ENCODE measurements around the gene SCAP. TPM values are rescaled to one million over a fixed set of nuclear protein-coding genes. Genes with fewer than 3 reads are reported as not detected.
A peak's percentile ranks its signal among the peaks of the same experiment; 100 is the strongest.

The SCAP gene
- 10 to 100 TPM; 45.1 to 52.2 TPM for total RNA-seq

DNA sequence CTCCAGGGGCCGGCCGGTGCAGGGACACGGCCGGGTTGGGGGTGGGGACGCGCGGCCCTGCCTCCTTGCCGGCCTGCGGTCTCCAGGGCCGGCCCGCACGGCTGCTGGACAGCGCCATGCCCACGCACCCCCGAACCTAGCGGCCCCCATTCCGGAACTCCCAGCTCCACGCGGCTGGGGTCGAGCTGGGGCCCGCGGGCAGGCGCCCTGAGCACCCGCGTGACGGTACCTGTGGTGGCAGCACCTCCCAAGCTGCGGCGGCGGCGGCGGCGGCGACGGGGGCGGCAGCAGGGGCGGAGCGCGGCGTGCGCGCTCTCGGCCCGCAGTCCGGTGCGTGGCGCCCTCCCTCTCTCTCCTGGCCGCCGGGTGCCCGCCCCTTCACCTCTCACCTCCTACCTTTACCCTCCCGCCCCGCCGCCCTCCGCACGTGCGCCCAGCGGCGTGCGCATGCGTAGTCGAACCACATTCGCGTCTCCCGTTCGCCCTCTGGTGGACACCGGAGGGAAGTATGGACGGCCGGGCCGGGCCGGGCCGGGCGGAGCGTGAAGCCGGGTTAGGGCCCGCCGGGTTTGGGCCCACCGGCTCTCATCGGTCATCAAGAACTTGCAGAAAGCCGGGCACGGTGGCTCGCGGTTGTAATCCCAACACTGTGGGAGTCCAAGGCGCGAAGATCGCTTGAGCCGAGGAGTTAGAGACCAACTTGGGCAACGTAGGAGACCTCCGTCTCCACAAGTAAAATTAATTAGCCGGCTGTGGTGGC, at the start of gene SCAP:
TSS of gene SCAP (minus strand) at position 372 of the 760 bp plus-strand sequence. CDS start 32,948 bp downstream, outside the sequence.
- Mint-ChIP-seq H3K27me3 (no peaks in the 10 kb centered on the region), H3K4me3 (peak within 1 kb of the TSS; percentile 91), H3K36me3 (ENCODE audit: low read depth) (peaks cover 14% of the 10 kb centered on the region), H3K9me3 (no peaks in the 10 kb centered on the region), H3K27ac (peak within 1 kb of the TSS; percentile 90), H3K4me1 (ENCODE audit: low read depth) (peaks cover 31% of the 10 kb centered on the region)
- peak; percentile 95 for ATAC-seq
- intact Hi-C loops (cut with micrococcal nuclease): loop anchor here (2.0 kb wide), 1 partner anchor 55 kb away; no protein-coding TSS in a partner anchor
- POLR2A ChIA-PET: interaction anchor here (0.7 to 3.1 kb wide), 13 partner anchors 10 to 824 kb away, joined by 3 to 16 read pairs (median 4); partner anchors contain the start of genes ELP6 and PTPN23
- peak; percentile 99 for TF ChIP-seq CTCF (IDR thresholded peaks at IDR 0.05)
- CTCF ChIA-PET: interaction anchor here (0.7 to 4.5 kb wide), 21 partner anchors 9 to 350 kb away, joined by 3 to 99 read pairs (median 4); no protein-coding TSS in a partner anchor
- peak; percentile 95 for DNase-seq

GRCh38 chr3:47523310-47524073, 47.8 kb upstream of the SCAP start:
- DNase-seq (no peak), ATAC-seq (no peak)
- intact Hi-C loops (cut with micrococcal nuclease): loop anchor here (2.0 kb wide), 1 partner anchor 265 kb away; no protein-coding TSS in a partner anchor
- H3K27ac Mint-ChIP-seq: no peak overlapping the region
- H3K4me3 Mint-ChIP-seq: no peak overlapping the region
- CTCF ChIA-PET: interaction anchor here (0.9 to 3.9 kb wide), 10 partner anchors 11 to 301 kb away, joined by 3 to 30 read pairs (median 6); partner anchors contain the start of gene DHX30
- TF ChIP-seq CTCF (IDR thresholded peaks at IDR 0.05): no peak
- H3K4me1 Mint-ChIP-seq (ENCODE audit: low read depth): peaks cover 7% of the 10 kb centered on the region
- H3K36me3 Mint-ChIP-seq (ENCODE audit: low read depth): no peaks in the 10 kb centered on the region
- peaks cover 4% of the 10 kb centered on the region for H3K9me3 Mint-ChIP-seq
- no peaks in the 10 kb centered on the region for H3K27me3 Mint-ChIP-seq
- POLR2A ChIA-PET: interaction anchor here (1.2 to 1.9 kb wide), 3 partner anchors 12 to 257 kb away, joined by 3 to 7 read pairs (median 5); no protein-coding TSS in a partner anchor

DNA sequence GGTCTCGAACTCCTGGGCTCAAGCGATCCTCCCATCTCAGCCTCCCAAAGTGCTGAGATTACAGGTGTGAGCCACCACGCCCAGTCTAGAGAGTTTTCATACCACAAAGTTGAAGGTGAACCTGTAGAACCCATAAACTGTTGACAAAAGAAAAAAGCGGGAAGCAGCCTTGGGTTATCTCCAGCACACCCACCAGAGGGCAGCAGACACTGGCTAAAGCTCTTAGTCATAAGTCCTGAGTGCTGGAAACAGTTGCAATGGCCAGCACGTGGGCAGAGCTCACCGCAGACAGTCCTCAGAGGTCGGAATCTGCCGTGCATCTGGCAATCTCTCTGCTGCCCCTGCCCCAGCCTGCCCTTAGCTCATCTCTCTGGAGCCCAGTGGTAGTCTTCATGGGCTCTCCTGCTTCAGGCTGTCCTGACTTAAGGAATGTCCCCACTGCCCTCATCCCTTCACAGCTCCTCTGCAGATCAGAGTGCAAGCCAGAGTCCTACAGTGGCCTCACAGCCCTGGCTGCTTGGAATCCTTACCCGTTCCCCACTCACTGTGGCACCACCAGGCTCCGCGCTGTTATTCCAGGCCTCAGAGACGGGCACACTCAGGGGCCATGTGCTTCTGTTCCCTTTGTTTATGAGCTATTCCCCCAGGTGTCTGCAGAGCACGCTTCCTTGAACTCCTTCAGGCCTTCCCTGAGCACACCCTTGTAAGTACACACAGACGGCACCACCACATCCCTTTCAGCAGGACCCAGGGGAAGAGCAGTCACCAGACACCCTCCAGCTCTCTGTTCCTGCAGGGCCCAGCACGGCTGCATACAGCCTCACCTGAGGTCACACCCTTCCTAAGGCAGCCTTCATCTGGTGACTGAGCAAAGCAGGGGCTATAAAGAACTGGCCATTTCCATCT, 46.6 kb upstream of the SCAP start:
- peak; percentile 94 for ATAC-seq
- H3K9me3 Mint-ChIP-seq: no peaks in the 10 kb centered on the region
- intact Hi-C loops (cut with micrococcal nuclease): loop anchor here (2.0 kb wide), 1 partner anchor 266 kb away; no protein-coding TSS in a partner anchor
- peak; percentile 90 for DNase-seq
- no peak overlapping the region for H3K4me3 Mint-ChIP-seq
- ChIA-PET POLR2A (interaction anchor here (0.6 to 1.9 kb wide), 6 partner anchors 9 to 303 kb away, joined by 3 to 7 read pairs (median 4); partner anchors contain the start of gene ELP6), CTCF (interaction anchor here (0.6 to 3.9 kb wide), 28 partner anchors 9 to 785 kb away, joined by 3 to 30 read pairs (median 4); partner anchors contain the start of genes DHX30 and ELP6)
- H3K27me3 Mint-ChIP-seq: no peaks in the 10 kb centered on the region
- peaks cover 7% of the 10 kb centered on the region for H3K4me1 Mint-ChIP-seq (ENCODE audit: low read depth)
- H3K36me3 Mint-ChIP-seq (ENCODE audit: low read depth): no peaks in the 10 kb centered on the region
- TF ChIP-seq CTCF (IDR thresholded peaks at IDR 0.05): peak; percentile 94
- H3K27ac Mint-ChIP-seq: peak overlapping the region; percentile 31

- TF ChIP-seq CTCF (IDR thresholded peaks at IDR 0.05): no peak
- H3K4me1 Mint-ChIP-seq (ENCODE audit: low read depth): peaks cover 7% of the 10 kb centered on the region
- no peak overlapping the region for H3K4me3 Mint-ChIP-seq
- H3K27me3 Mint-ChIP-seq: no peaks in the 10 kb centered on the region
- no peak overlapping the region for H3K27ac Mint-ChIP-seq
- DNase-seq (no peak), ATAC-seq (no peak)
- ChIA-PET POLR2A (no interaction called here), CTCF (interaction anchor here (0.8 to 3.9 kb wide), 7 partner anchors 13 to 469 kb away, joined by 3 to 30 read pairs (median 6); no protein-coding TSS in a partner anchor)
- no peaks in the 10 kb centered on the region for H3K9me3 Mint-ChIP-seq
- intact Hi-C loops (cut with micrococcal nuclease): no loop called here
- H3K36me3 Mint-ChIP-seq (ENCODE audit: low read depth): no peaks in the 10 kb centered on the region
Observed at GRCh38 chr3:47520756-47521155, 45.0 kb upstream of the SCAP start.

All from activated CD8-positive, alpha-beta T cell treated with anti-CD3 and anti-CD28 coated beads for 36 hours (primary cell).